Measurements from ENCODE around the gene ZNF619.

ZNF619 gene

DNA sequence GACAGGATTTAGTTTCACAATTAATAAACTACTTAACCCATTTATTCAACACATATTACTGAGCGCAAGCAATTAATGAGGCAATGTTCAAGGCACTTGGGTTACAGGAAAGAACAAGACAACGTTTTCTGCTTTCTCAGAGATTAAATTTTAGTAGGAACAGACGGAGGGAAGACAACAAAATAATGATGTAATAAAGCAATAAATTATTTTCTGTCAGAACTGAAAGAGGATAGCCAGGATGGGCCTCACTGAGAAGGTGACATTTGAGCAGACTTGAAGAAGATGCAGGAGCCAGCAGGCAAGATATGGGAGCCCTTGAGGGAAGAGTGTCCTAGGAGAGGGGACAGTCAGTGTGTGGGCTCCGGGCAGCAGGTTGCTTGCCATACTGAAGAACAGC, 31.0 kb upstream of the ZNF619 start:
- no peak overlapping the region for H3K4me2 ChIP-seq (ENCODE audit: low read length, poor library complexity, severe bottlenecking)
- H3K14ac ChIP-seq (ENCODE audit: low read length in 2 of 2), result no peak overlapping the region
- H4K8ac ChIP-seq (ENCODE audit: low read length), result no peak overlapping the region
- 54% methylated on average over 4 of the region's 4 CpGs for WGBS
- H3K4me1 ChIP-seq (ENCODE audit: control insufficient read depth, insufficient read depth, low read depth, low read length), result no peaks in the 10 kb centered on the region
- no peak overlapping the region for H2BK12ac ChIP-seq (ENCODE audit: low read length in 2 of 2)
- H2BK120ac ChIP-seq (ENCODE audit: low read depth, low read length), result no peak overlapping the region
- H2BK15ac ChIP-seq (ENCODE audit: low read depth, poor library complexity, severe bottlenecking), result no peak overlapping the region
- H2BK5ac ChIP-seq (ENCODE audit: low read depth, low read length, poor library complexity, severe bottlenecking), result no peak overlapping the region
- H3K18ac ChIP-seq (ENCODE audit: low read depth in 1 of 2, low read length in 2 of 2), result no peak overlapping the region
- no peak overlapping the region for H3K9ac ChIP-seq (ENCODE audit: low read length)
- DNase-seq, result no peak
- no peak overlapping the region for H4K91ac ChIP-seq (ENCODE audit: low read length)
- H2AK5ac ChIP-seq (ENCODE audit: low read length, severe bottlenecking), result no peak overlapping the region
- H2AFZ ChIP-seq (ENCODE audit: low read depth, low read length), result no peak overlapping the region
- no peak overlapping the region for H3K27ac ChIP-seq (ENCODE audit: low read length, poor library complexity, severe bottlenecking)
- no peaks in the 10 kb centered on the region for H3K9me3 ChIP-seq (ENCODE audit: control insufficient read depth, low read length)
- no peak overlapping the region for H3K4ac ChIP-seq (ENCODE audit: low read depth in 1 of 2, low read length in 2 of 2)
- peaks cover 3 to 27% of the 10 kb centered on the region in 2 experiments for H3K36me3 ChIP-seq (ENCODE audit: control insufficient read depth in 1 of 2, insufficient read depth in 2 of 2, low read depth in 1 of 2, low read length in 2 of 2)
- H3K27me3 ChIP-seq (ENCODE audit: control insufficient read depth in 1 of 2, insufficient read depth in 1 of 2, low read length in 2 of 2), result no peaks in the 10 kb centered on the region
- H3K4me3 ChIP-seq (ENCODE audit: insufficient read depth in 1 of 2, low read depth in 1 of 2, low read length in 2 of 2), result no peak overlapping the region
- H3K79me1 ChIP-seq (replicated peaks; ENCODE audit: low read length, poor library complexity, severe bottlenecking), result peaks cover 1% of the 10 kb centered on the region
- no peak overlapping the region for H3K23ac ChIP-seq (ENCODE audit: low read length in 2 of 2)

DNA sequence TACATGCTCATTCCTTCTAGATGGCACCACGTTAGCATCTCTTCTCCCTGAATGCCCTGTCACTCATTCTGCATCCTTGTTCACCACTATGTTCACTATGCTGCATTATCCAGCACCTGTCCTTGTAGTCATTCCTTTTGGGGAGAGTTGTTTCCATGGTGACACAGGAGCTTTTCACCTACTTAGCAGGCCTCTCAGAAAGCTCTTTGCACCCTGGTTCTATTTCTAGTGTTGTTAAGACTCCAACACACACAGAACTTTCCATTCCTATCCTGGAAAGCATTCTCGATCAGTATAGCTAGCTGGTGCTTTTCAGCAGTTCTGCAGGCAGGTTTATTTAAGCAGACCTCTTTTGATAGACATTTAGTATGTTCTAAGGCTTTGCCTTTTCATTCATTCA, 26.5 kb upstream of the ZNF619 start:
- Histone ChIP-seq H3K79me1 (replicated peaks; ENCODE audit: low read length, poor library complexity, severe bottlenecking) (peaks cover 7% of the 10 kb centered on the region), H3K27me3 (ENCODE audit: control insufficient read depth in 1 of 2, insufficient read depth in 1 of 2, low read length in 2 of 2) (no peaks in the 10 kb centered on the region), H2BK5ac (ENCODE audit: low read depth, low read length, poor library complexity, severe bottlenecking) (no peak overlapping the region), H3K4me2 (ENCODE audit: low read length, poor library complexity, severe bottlenecking) (no peak overlapping the region), H2AFZ (ENCODE audit: low read depth, low read length) (no peak overlapping the region), H2AK5ac (ENCODE audit: low read length, severe bottlenecking) (no peak overlapping the region), H2BK120ac (ENCODE audit: low read depth, low read length) (no peak overlapping the region), H3K23ac (ENCODE audit: low read length in 2 of 2) (no peak overlapping the region), H3K27ac (ENCODE audit: low read length, poor library complexity, severe bottlenecking) (no peak overlapping the region), H3K4ac (ENCODE audit: low read depth in 1 of 2, low read length in 2 of 2) (no peak overlapping the region), H3K4me3 (ENCODE audit: insufficient read depth in 1 of 2, low read depth in 1 of 2, low read length in 2 of 2) (no peak overlapping the region), H3K9ac (ENCODE audit: low read length) (no peak overlapping the region), H2BK12ac (ENCODE audit: low read length in 2 of 2) (no peak overlapping the region), H3K9me3 (ENCODE audit: control insufficient read depth, low read length) (no peaks in the 10 kb centered on the region), H2BK15ac (ENCODE audit: low read depth, poor library complexity, severe bottlenecking) (no peak overlapping the region), H3K4me1 (ENCODE audit: control insufficient read depth, insufficient read depth, low read depth, low read length) (peaks cover 3% of the 10 kb centered on the region), H4K8ac (ENCODE audit: low read length) (no peak overlapping the region), H4K91ac (ENCODE audit: low read length) (no peak overlapping the region), H3K36me3 (ENCODE audit: control insufficient read depth in 1 of 2, insufficient read depth in 2 of 2, low read depth in 1 of 2, low read length in 2 of 2) (peaks cover 3 to 32% of the 10 kb centered on the region in 2 experiments), H3K14ac (ENCODE audit: low read length in 2 of 2) (no peak overlapping the region), H3K18ac (ENCODE audit: low read depth in 1 of 2, low read length in 2 of 2) (no peak overlapping the region)
- 78% methylated on average over 2 of the region's 2 CpGs for WGBS
- no peak for DNase-seq

DNA sequence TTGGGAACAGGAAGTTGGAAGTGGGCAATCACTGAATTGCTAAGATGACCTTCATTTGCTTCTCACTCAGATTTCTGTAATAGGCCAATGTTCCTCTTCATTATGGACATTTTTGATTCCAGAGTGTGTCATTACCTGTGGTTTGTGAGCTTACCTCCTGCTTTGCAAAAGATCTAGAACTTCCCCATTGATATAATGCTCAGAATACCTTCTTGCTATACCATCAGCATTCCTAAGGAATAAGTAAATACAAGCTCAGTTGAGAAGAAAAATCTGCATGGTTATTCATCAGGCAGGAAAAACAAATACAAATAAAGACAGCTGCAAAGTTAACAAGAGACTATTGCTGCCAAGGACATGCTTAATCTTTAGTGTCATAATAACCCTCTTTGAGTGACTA, 25.4 kb upstream of the ZNF619 start:
- DNase-seq, result no peak
- Histone ChIP-seq H2BK15ac (ENCODE audit: low read depth, poor library complexity, severe bottlenecking) (no peak overlapping the region), H3K9me3 (ENCODE audit: control insufficient read depth, low read length) (no peaks in the 10 kb centered on the region), H3K4me1 (ENCODE audit: control insufficient read depth, insufficient read depth, low read depth, low read length) (peaks cover 7% of the 10 kb centered on the region), H3K4ac (ENCODE audit: low read depth in 1 of 2, low read length in 2 of 2) (no peak overlapping the region), H2BK120ac (ENCODE audit: low read depth, low read length) (no peak overlapping the region), H3K79me1 (replicated peaks; ENCODE audit: low read length, poor library complexity, severe bottlenecking) (peaks cover 10% of the 10 kb centered on the region), H4K91ac (ENCODE audit: low read length) (no peak overlapping the region), H3K9ac (ENCODE audit: low read length) (peak overlapping the region; percentile 97), H2BK5ac (ENCODE audit: low read depth, low read length, poor library complexity, severe bottlenecking) (no peak overlapping the region), H3K4me2 (ENCODE audit: low read length, poor library complexity, severe bottlenecking) (no peak overlapping the region), H3K18ac (ENCODE audit: low read depth in 1 of 2, low read length in 2 of 2) (no peak overlapping the region), H3K27ac (ENCODE audit: low read length, poor library complexity, severe bottlenecking) (no peak overlapping the region), H3K23ac (ENCODE audit: low read length in 2 of 2) (no peak overlapping the region), H4K8ac (ENCODE audit: low read length) (no peak overlapping the region), H3K14ac (ENCODE audit: low read length in 2 of 2) (no peak overlapping the region), H3K36me3 (ENCODE audit: control insufficient read depth in 1 of 2, insufficient read depth in 2 of 2, low read depth in 1 of 2, low read length in 2 of 2) (peaks cover 0 to 21% of the 10 kb centered on the region in 2 experiments), H2BK12ac (ENCODE audit: low read length in 2 of 2) (no peak overlapping the region), H2AK5ac (ENCODE audit: low read length, severe bottlenecking) (no peak overlapping the region), H2AFZ (ENCODE audit: low read depth, low read length) (no peak overlapping the region), H3K4me3 (ENCODE audit: insufficient read depth in 1 of 2, low read depth in 1 of 2, low read length in 2 of 2) (no peak overlapping the region), H3K27me3 (ENCODE audit: control insufficient read depth in 1 of 2, insufficient read depth in 1 of 2, low read length in 2 of 2) (no peaks in the 10 kb centered on the region)

DNA sequence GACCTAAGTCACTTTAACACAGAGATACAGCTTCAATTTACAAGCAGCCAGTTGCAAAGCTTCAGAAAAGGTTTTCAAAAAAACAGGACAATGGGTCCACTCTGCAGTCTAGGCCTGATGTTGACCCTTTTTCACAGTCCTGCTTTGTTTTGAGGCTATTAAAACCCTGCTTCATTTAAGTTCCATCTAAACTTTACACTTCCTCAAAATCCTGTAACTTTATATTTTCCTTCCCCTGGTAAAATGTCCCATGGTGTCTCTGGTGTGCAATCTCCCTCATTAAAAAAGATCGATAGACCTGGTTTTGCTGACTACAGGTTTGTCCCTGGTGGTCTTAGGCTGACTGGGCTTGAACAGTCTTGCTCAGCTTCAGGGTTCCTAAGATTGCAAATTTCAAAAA, 24.9 kb upstream of the ZNF619 start:
- Histone ChIP-seq H3K4ac (ENCODE audit: low read depth in 1 of 2, low read length in 2 of 2) (no peak overlapping the region), H2BK12ac (ENCODE audit: low read length in 2 of 2) (no peak overlapping the region), H3K14ac (ENCODE audit: low read length in 2 of 2) (no peak overlapping the region), H3K4me2 (ENCODE audit: low read length, poor library complexity, severe bottlenecking) (peak overlapping the region; percentile 72), H2BK120ac (ENCODE audit: low read depth, low read length) (no peak overlapping the region), H2AFZ (ENCODE audit: low read depth, low read length) (no peak overlapping the region), H2AK5ac (ENCODE audit: low read length, severe bottlenecking) (no peak overlapping the region), H2BK15ac (ENCODE audit: low read depth, poor library complexity, severe bottlenecking) (no peak overlapping the region), H3K36me3 (ENCODE audit: control insufficient read depth in 1 of 2, insufficient read depth in 2 of 2, low read depth in 1 of 2, low read length in 2 of 2) (peaks cover 0 to 21% of the 10 kb centered on the region in 2 experiments), H3K4me3 (ENCODE audit: insufficient read depth in 1 of 2, low read depth in 1 of 2, low read length in 2 of 2) (peak overlapping the region in 1 of 2 experiments; percentile 84), H4K8ac (ENCODE audit: low read length) (no peak overlapping the region), H3K18ac (ENCODE audit: low read depth in 1 of 2, low read length in 2 of 2) (no peak overlapping the region), H3K79me1 (replicated peaks; ENCODE audit: low read length, poor library complexity, severe bottlenecking) (peaks cover 10% of the 10 kb centered on the region), H3K4me1 (ENCODE audit: control insufficient read depth, insufficient read depth, low read depth, low read length) (peaks cover 8% of the 10 kb centered on the region), H3K27ac (ENCODE audit: low read length, poor library complexity, severe bottlenecking) (no peak overlapping the region), H2BK5ac (ENCODE audit: low read depth, low read length, poor library complexity, severe bottlenecking) (no peak overlapping the region), H3K27me3 (ENCODE audit: control insufficient read depth in 1 of 2, insufficient read depth in 1 of 2, low read length in 2 of 2) (no peaks in the 10 kb centered on the region), H3K23ac (ENCODE audit: low read length in 2 of 2) (no peak overlapping the region), H4K91ac (ENCODE audit: low read length) (no peak overlapping the region), H3K9ac (ENCODE audit: low read length) (peak overlapping the region; percentile 97), H3K9me3 (ENCODE audit: control insufficient read depth, low read length) (no peaks in the 10 kb centered on the region)
- no peak for DNase-seq
- WGBS, result 100% methylated on average over 1 of the region's 1 CpG

Data from mesenchymal stem cell (in vitro differentiated cells and primary cell).